HepG2 (cell line): ENCODE measurements around the gene ESR1. TPM values are rescaled to one million over a fixed set of nuclear protein-coding genes. Genes with fewer than 3 reads are reported as not detected.
A peak's percentile ranks its signal among the peaks of the same experiment; 100 is the strongest.

ENCODE experiments used
- ATAC-seq: fragments of 200-7000 bp; cut with Tn5 transposase; 3 replicates; pipeline ENCODE4 v1.9.1; 2020; ENCODE audit warnings: mild to moderate bottlenecking, moderate library complexity
- BruUV-seq: library from RNA; stranded (reverse); fragments of 400-500 nt; replicated peaks from 2 replicates; lab custom pipeline; 2021; lab: Mats Ljungman, UMichigan
- CTCF ChIA-PET: fragments of 300-600 bp; formaldehyde crosslinking; extraction: SDS; loops from one replicate; lab custom pipeline; 2021; ENCODE audit warnings: low total read pairs, inconsistent platforms, low intra/inter-chr PET ratio; lab: Yijun Ruan, JAX
- POLR2A ChIA-PET: fragments of 350-600 bp; sonication (Branson Sonifier 250); formaldehyde crosslinking; loops from one replicate; lab custom pipeline; 2020; ENCODE audit warnings: antibody characterized with exemption, inconsistent platforms; lab: Yijun Ruan, JAX
- DNase-seq: peaks from one replicate; pipeline ENCODE4 v3.0.0-alpha.2; 2015; ENCODE audit warnings: low spot score
- FAIRE-seq: peaks from 3 replicates; lab custom pipeline; 2011; peaks lifted over from hg19 to GRCh38; lab: Jason Lieb, UNC
- H2AFZ ChIP-seq: one replicate; pipeline ENCODE4 v1.6.1; 2011; ENCODE audit warnings: low read length, inconsistent platforms
- H3K27ac ChIP-seq: fragments of 300-600 bp; 3 replicates; pipeline ENCODE4 v1.8.0; 2011; ENCODE audit warnings: mixed run types, mild to moderate bottlenecking, mixed read lengths, low read length, inconsistent platforms; ENCODE audit not compliant: insufficient read depth; ENCODE audit errors: extremely low read length
- H3K27me3 ChIP-seq, 2 experiments: fragments of 200-600 bp in 1 of 2; 2 replicates in 1 of 2; 3 replicates in 1 of 2; pipeline versions ENCODE4 v1.6.0 to v1.8.0; 2011; ENCODE audit warnings: low read length in 2 of 2, mild to moderate bottlenecking in 2 of 2, moderate library complexity in 2 of 2, inconsistent platforms in 1 of 2; ENCODE audit not compliant: insufficient read depth in 2 of 2, control insufficient read depth in 1 of 2
- H3K36me3 ChIP-seq, 2 experiments: fragments of 200-600 bp in 1 of 2; replicated peaks in 1 of 2; 2 replicates in 1 of 2; 3 replicates in 1 of 2; pipeline versions ENCODE4 v1.5.1 to v1.8.0; 2011; ENCODE audit warnings: low read length in 2 of 2, inconsistent platforms in 1 of 2; ENCODE audit not compliant: insufficient read depth in 2 of 2, control insufficient read depth in 1 of 2
- H3K4me1 ChIP-seq: 2 replicates; pipeline ENCODE4 v1.5.1; 2012; ENCODE audit warnings: low read length, inconsistent platforms; ENCODE audit not compliant: insufficient read depth
- H3K4me2 ChIP-seq: 2 replicates; pipeline ENCODE4 v1.6.0; 2011; ENCODE audit warnings: low read depth, low read length, inconsistent platforms
- H3K4me3 ChIP-seq, 3 experiments: fragments of 200-600 bp in 1 of 3; sonication (generic), shearing (Covaris generic) in 1 of 3; replicated peaks in 1 of 3; 2 replicates each; pipeline ENCODE4 v1.5.1; 2011 to 2016; ENCODE audit warnings: low read length in 3 of 3, inconsistent platforms in 2 of 3, low read depth in 2 of 3, mild to moderate bottlenecking in 2 of 3, control low read depth in 1 of 3, mixed read lengths in 1 of 3; ENCODE audit not compliant: insufficient read depth in 1 of 3
- H3K79me2 ChIP-seq: one replicate; pipeline ENCODE4 v1.6.1; 2011; ENCODE audit warnings: low read length, inconsistent platforms; ENCODE audit not compliant: insufficient read depth
- H3K9ac ChIP-seq: 2 replicates; pipeline ENCODE4 v1.6.0; 2011; ENCODE audit warnings: mild to moderate bottlenecking, low read depth, low read length, inconsistent platforms; ENCODE audit not compliant: insufficient read depth
- H3K9me3 ChIP-seq: 2 replicates; pipeline ENCODE4 v1.5.1; 2012; ENCODE audit warnings: mild to moderate bottlenecking, low read length
- H4K20me1 ChIP-seq: 2 replicates; pipeline ENCODE4 v1.6.0; 2011; ENCODE audit warnings: inconsistent platforms, mild to moderate bottlenecking, low read length, moderate library complexity; ENCODE audit not compliant: insufficient read depth
- ARHGAP35 ChIP-seq: sonication (generic); formaldehyde crosslinking; IDR thresholded peaks from 2 replicates; pipeline ENCODE4 v1.9.0; 2022; ENCODE audit warnings: mild to moderate bottlenecking, inconsistent platforms, moderate library complexity, missing genetic modification reagents, borderline replicate concordance
- ARID5B ChIP-seq: IDR thresholded peaks from 2 replicates; pipeline ENCODE4 v1.4.0; 2020; ENCODE audit warnings: mild to moderate bottlenecking, missing genetic modification reagents
- ATF2 ChIP-seq: sonication (generic); formaldehyde crosslinking; IDR thresholded peaks from 2 replicates; pipeline ENCODE4 v1.4.0; 2020; ENCODE audit warnings: missing genetic modification reagents
- CREBL2 ChIP-seq: sonication (generic); formaldehyde crosslinking; IDR thresholded peaks from 2 replicates; pipeline ENCODE4 v1.8.1; 2023; ENCODE audit warnings: missing genetic modification reagents, mild to moderate bottlenecking, borderline replicate concordance
- GTF3A ChIP-seq: sonication (generic); formaldehyde crosslinking; conservative IDR thresholded peaks from 2 replicates; pipeline ENCODE4 v1.4.0; 2020; ENCODE audit warnings: mild to moderate bottlenecking, missing genetic modification reagents
- MAFK ChIP-seq, 2 experiments: IDR thresholded peaks in 1 of 2; conservative IDR thresholded peaks in 1 of 2; 2 replicates each; pipeline ENCODE4 v1.6.1; 2011; ENCODE audit warnings: improper control_type of control experiment in 2 of 2, low read length in 2 of 2
- RFX5 ChIP-seq: IDR thresholded peaks from 2 replicates; pipeline ENCODE4 v1.6.1; 2011; ENCODE audit warnings: low read depth, low read length, improper control_type of control experiment
- SKI ChIP-seq: fragments of 450-650 bp; IDR thresholded peaks from one replicate; pipeline ENCODE4 v1.6.1; 2018; ENCODE audit warnings: mild to moderate bottlenecking; ENCODE audit not compliant: partially characterized antibody
- TBX3 ChIP-seq: fragments of 450-650 bp; IDR thresholded peaks from 2 replicates; pipeline ENCODE4 v1.6.1; 2017; ENCODE audit warnings: antibody characterized with exemption, mild to moderate bottlenecking, inconsistent platforms, borderline replicate concordance
- U2AF2 ChIP-seq: fragments of 200-400 bp; formaldehyde crosslinking; IDR thresholded peaks from 2 replicates; pipeline ENCODE4 v1.6.1; 2017; ENCODE audit warnings: low read depth, mild to moderate bottlenecking, low read length
- ZNF691 ChIP-seq: sonication (generic); formaldehyde crosslinking; IDR thresholded peaks from 2 replicates; pipeline ENCODE4 v1.4.0; 2020; ENCODE audit warnings: missing genetic modification reagents, low read depth, mild to moderate bottlenecking, borderline replicate concordance
- ZSCAN9 ChIP-seq: IDR thresholded peaks from 2 replicates; pipeline ENCODE4 v1.6.1; 2016; ENCODE audit warnings: borderline replicate concordance
- WGBS: methylation state at CpG from one replicate; pipeline ENCODE4 v1.1.6; 2017; ENCODE audit warnings: low lambda C conversion rate; 5-methylcytosine and 5-hydroxymethylcytosine counted together
- in situ Hi-C: cut with HindIII; loops from 2 replicates; pipeline ENCODE4 v1.10.0; 2017; ENCODE audit warnings: low pct_unique_long_range_greater_than_20kb; ENCODE audit not compliant: extremely low pct_ligation_motif_present
- intact Hi-C: fragments of 100-400 bp; cut with micrococcal nuclease; formaldehyde crosslinking; loops from one replicate; pipeline ENCODE4 v1.10.0; 2022; ENCODE audit not compliant: unreplicated experiment
- polyA plus RNA-seq, 8 experiments: library from polyadenylated mRNA; depleted of rRNA in 3 of 8; stranded (reverse) in 7 of 8; unstranded in 1 of 8; fragments of >200 nt; fragmentation: Illumina TruSeq in 4 of 8; extraction: Trizol in 4 of 8; gene quantifications; 2 replicates each; pipeline versions ENCODE4 v1.2.1 to v1.2.3, GENCODE V29; 2011 to 2016; ENCODE audit warnings: low read depth in 4 of 8, missing spikeins in 1 of 8, mixed read lengths in 1 of 8; ENCODE audit not compliant: insufficient read depth in 1 of 8
- total RNA-seq, 5 experiments: library from RNA; depleted of rRNA; stranded (reverse); fragments of >200 nt; fragmentation: Illumina TruSeq; extraction: Trizol; gene quantifications; 2 replicates each; pipeline ENCODE4 v1.2.3, GENCODE V29; 2016; ENCODE audit warnings: low read depth in 1 of 5

The ESR1 gene
- total and polyA plus RNA-seq, 2 of the 13 experiments (the other 11 are each of a cell fraction or from before 2014, with no cell fraction given): not detected

DNA sequence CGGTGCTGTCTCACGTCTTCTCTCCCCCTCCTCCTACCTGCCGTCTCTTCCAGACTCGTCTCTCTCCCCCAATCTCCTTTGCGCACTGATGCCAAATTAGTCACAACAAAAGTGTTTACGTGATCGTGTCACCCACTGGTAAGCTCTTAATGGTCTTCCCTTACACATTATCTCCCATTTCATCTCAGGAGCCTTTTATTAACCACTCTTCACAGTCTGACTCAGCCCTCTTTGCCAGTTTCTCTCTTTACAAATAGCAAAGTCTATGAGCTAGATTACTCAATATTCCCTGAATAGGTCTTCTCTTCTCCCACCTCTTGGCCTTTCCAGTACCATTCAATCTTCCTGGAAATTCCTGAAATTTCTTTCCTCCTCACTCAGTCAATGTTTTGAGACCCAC, 247.0 kb downstream of the ESR1 start:
- H3K4me3 ChIP-seq: no peak overlapping the region
- WGBS: 8% methylated on average over 7 of the region's 7 CpGs
- in situ Hi-C loops (no loop called here), intact Hi-C loops (no loop called here)
- POLR2A ChIA-PET: no interaction called here
- no peaks in the 10 kb centered on the region for H3K9me3 ChIP-seq
- H3K27ac ChIP-seq: no peak overlapping the region
- no TSS peak for BruUV-seq
- H3K4me1 ChIP-seq: 0 out of 2 replicates have a peak, but pooled peaks cover 7% of the 10 kb centered on the region
- H2AFZ ChIP-seq: no peak overlapping the region
- no peak; the same call in 2 of the 3 replicates for ATAC-seq
- CTCF ChIA-PET: no interaction called here
- no peaks in the 10 kb centered on the region for H3K79me2 ChIP-seq
- DNase-seq: peak; percentile 43
- H3K36me3 ChIP-seq: no peaks in the 10 kb centered on the region
- no peak overlapping the region for H3K4me2 ChIP-seq
- TF ChIP-seq TBX3 (0 out of 2 replicates have a peak, but pooled peaks have one; percentile 10), CREBL2 (CRISPR knock-in tag) (no peak)
- H4K20me1 ChIP-seq: no peaks in the 10 kb centered on the region
- peaks cover 0 to 2% of the 10 kb centered on the region in 2 experiments; a peak in 3 of 5 replicates for H3K27me3 ChIP-seq
- no peak overlapping the region for H3K9ac ChIP-seq
- no peak for FAIRE-seq

DNA sequence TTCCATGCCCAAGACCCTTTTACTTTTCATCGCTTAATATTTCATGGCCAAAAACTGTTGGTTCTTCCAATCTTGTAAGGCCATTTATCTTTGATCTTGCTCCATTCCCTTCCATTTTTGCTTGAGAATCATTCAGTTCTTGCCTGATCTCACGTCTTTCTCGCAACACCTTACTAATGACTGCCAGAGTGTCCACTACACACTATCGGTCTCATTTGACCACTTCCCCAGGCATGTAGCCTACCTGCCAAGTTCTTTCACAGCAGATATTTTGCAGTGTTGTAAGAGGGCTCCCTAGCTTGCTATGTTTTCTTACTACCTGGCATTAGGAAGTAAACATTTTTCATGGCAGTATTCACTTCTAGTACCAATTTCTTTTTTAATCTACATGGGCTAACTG, 248.0 kb downstream of the ESR1 start:
- Histone ChIP-seq H3K9me3 (no peaks in the 10 kb centered on the region), H3K36me3 (no peaks in the 10 kb centered on the region), H2AFZ (no peak overlapping the region), H4K20me1 (no peaks in the 10 kb centered on the region), H3K27ac (no peak overlapping the region), H3K4me3 (no peak overlapping the region), H3K27me3 (no peaks in the 10 kb centered on the region; a peak in 2 of 5 replicates), H3K79me2 (no peaks in the 10 kb centered on the region), H3K9ac (no peak overlapping the region), H3K4me1 (0 out of 2 replicates have a peak, but pooled peaks cover 7% of the 10 kb centered on the region), H3K4me2 (no peak overlapping the region)
- CTCF ChIA-PET: no interaction called here
- FAIRE-seq (no peak), ATAC-seq (no peak), DNase-seq (no peak)
- intact Hi-C loops (no loop called here), in situ Hi-C loops (no loop called here)
- 58% methylated on average over 4 of the region's 4 CpGs for WGBS
- POLR2A ChIA-PET: no interaction called here
- BruUV-seq: no TSS peak
- no peak for TF ChIP-seq ATF2 (CRISPR knock-in tag)
- no peak for TF ChIP-seq U2AF2
- TF ChIP-seq ZSCAN9: no peak
- no peak for TF ChIP-seq MAFK (conservative IDR thresholded peaks at IDR 0.05 in 1 of 2, IDR thresholded peaks at IDR 0.05 in 1 of 2; ENCODE audit: low read length in 2 of 2)
- no peak for TF ChIP-seq GTF3A
- no peak for TF ChIP-seq ARHGAP35 (CRISPR knock-in tag)
- TF ChIP-seq SKI: no peak
- no peak for TF ChIP-seq ZNF691 (CRISPR knock-in tag)
- no peak for TF ChIP-seq RFX5
- TF ChIP-seq ARID5B (CRISPR knock-in tag): no peak
